HG03175 (cell line): ENCODE results near the gene SLC25A21.

Experiments
- ATAC-seq: cut with Tn5 transposase; IDR thresholded peaks from one replicate; pipeline ENCODE4 v1.9.1; 2021; ENCODE audit warnings: mild to moderate bottlenecking, moderate library complexity; ENCODE audit not compliant: unreplicated experiment

The SLC25A21 gene

DNA sequence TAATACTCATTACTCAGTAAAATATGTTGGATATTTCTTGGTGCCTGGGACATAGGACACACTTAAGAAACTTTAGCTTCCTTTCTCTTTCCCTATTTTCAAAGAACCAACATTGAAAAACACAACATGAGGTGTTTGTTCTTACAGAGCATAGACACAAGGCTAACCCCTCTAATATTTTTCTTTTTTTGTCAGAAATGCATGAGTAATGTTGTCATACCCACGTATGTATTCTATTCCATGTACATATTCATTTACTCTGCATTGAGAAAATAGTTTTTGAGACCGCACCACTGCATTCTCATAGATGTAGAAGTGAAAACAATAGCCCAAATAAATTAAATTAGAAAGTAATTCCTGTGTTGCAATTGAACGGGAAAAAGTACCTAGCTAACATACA is 497.7 kb downstream of the SLC25A21 start:
- no peak for ATAC-seq

DNA sequence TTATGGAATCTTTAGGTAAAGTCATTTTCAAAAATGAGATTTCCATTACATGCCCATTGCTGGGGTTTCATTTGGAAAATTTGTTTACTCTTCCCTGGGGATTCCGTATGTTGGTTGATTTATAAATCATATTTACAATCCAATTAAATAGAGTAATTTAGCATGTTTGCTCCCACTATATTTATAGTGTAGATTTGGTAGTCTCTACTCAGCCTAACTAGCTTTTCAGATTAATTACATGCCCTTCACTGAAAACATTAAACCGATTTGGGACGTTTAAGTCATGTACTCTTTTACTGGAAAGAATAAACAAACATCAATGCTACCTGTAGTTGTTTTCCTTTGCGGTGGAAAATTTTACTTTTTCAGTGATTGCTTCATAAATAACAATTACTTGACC is 500.3 kb downstream of the SLC25A21 start:
- ATAC-seq: no peak

DNA sequence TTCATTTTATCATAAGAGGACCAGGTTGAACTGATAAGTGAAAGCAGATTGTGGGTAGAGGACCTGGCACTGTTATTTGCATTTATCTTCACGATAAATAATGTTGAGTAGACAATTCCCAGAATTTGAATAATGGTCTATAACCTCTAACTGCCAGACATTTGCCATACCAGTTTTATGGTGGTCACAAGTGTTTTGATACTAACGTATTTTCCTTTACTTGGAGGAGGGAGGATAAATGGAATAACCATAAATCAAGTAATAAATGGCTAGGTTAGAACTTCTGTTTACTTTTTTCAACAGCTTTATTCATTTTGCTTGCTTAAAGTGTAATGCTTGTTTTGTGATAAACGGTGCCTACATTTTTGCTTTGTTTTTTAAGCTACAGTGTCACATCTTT is 501.3 kb downstream of the SLC25A21 start:
- no peak for ATAC-seq

DNA sequence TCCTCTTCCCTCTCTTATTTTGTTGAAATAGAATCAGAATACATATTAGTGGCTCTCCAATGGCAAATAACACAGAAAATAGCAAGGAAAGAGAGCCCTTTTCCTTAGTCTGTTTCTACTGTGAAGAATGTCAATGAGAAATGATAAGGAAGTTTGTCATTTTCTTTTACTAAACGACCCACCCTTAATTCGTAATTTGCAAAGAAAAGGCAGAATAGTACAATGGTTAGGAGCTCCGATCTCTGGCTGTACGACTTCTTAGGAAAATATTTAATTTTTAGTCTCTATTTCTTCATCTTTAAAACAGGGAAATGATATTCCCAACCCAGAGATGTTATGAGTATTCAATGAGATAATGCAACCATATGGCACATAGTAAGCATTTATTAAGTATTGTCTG is 504.7 kb downstream of the SLC25A21 start:
- ATAC-seq: no peak

DNA sequence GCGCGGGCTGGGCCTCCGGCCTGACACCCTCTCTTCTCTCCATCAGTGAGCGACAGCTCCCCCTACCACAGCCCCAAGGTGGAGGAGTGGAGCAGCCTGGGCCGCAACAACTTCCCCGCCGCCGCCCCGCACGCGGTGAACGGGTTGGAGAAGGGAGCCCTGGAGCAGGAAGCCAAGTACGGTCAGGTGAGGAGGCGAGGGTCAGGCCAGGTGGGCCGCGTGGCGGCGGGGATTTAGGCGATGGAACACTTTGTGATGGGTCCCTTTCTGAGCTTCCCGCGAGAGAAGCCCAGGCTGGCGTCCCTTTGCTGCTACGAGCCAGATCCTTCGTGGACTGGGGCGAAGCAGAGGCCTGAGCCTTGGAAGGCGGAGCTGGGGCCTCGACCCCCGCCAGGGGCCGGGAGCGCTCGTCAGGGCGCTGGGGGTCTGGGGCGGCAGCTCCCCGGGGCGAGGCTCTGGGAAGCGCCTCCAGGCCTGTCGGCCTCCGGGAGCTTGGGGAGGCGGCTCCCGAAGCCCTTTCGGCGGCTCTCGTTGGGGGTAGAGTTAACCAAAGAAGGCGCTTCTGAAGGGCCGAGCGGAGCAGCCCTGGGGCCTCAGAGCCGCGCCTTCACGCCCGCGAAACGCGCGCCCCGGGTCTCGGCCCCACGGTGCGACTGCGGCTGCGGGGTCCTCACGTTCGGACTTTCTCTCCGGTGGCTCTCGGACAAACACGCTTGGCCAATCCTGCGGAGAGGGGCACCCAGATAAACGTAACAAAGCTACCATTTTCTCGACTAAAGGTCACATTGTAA is 505.8 kb downstream of the SLC25A21 start:
- ATAC-seq: no peak

DNA sequence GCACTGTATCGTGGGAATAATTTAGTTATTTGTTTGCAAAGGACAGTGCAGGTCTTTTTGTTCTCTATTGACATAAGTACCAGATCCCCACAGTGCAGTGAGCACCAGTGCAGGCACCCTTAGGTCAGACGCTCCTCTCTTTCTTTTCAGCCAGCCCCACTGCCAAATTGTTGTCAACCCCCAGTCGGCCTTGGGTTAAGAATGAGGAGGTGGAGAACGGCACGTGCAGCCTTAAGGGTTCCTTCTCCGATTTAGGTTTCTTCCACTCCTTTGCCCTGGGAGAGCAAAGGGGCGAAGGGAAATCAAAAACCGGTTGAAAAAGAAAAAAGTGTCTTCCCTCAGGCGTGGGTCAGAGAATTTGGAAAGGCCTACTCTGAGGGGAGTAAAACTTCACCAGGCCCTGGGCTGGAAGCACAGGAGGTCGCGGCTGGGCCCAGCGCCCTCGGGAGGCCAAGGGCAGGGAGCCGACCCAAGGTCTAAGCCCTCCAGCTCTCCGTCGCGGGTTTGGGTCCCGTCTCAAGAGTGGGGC is 506.5 kb downstream of the SLC25A21 start:
- ATAC-seq: no peak

DNA sequence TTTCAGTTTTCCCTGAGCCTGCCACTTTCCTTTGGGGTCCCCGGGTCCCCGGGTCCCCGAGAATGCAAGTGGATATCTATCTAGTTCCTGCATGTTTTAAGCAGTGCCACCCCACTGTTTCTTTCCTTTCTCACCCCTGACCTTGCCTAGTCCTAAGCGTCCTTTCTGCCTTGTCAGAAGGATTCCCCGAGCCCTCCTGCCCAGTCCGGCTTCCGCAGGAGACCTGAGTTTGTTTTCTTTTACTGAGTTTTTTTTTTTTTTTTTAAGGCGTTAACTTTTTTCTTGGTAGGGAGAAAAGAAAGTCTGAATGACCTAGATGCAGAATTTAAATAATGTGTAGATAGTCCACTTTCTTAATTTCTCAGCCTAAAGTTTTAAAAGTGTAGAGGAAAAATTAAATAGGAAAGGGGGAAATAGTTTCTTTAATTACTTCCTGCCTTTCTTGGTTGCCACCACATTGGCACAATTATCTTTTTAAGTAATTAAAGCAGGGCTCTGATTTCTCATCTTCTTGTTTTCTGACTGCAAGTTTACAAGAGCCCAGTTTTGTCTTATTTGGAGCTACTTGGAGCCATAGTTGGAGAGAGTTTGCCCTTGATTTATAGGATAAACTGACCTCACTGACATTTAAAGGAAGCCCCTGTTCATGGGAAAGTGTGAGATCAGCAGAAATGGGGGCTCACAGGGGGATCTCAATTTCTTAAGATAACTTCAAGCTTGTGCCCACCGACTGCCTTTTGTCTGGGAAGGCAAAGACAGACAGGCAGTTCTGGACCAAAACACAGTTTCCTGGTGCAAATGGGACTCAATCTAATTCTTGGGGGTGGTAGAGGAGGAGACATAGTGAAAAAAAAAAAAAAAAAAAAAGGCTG is 507.8 kb downstream of the SLC25A21 start:
- ATAC-seq: no peak

DNA sequence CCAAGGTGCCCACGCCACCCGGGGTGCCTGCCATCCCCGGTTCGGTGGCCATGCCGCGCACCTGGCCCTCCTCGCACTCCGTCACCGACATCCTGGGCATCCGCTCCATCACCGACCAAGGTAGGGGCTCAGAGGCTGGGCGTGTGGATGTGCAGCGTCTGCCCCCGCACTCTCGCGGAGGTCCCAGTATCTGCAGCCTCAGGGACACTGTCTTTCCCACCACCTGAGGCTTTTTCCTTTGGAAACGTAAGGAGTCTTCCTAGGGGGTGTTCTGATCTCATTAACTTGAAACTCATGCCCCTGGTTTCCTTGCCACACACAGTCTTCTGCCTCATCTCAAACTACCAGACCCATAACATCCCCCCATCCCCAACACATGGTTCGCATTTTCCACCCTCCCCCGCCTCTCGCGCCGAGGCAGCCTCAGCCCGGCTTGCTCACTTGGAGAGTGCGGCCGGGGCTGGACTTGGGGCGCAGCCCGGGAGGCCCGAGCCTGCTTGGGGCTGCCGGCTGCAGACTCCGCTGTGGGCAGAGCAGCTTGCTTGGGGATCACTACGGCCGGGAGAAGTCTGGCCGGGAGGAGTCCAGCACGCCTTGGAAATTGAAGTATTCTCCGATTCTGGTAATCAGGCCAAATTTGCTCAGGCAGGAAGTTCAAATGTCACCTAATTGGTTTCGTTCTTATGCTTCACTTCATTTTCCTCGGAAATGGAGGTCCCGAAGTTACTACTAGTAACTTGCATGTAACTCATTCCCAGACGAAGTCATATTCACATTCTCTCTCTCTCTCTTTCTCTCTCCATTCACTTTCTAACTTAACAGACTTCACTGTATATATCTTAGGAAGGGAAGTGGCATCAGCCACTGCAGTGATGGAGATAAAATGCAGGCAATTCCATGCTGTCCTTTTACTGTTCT is 508.7 kb downstream of the SLC25A21 start:
- ATAC-seq: no peak

DNA sequence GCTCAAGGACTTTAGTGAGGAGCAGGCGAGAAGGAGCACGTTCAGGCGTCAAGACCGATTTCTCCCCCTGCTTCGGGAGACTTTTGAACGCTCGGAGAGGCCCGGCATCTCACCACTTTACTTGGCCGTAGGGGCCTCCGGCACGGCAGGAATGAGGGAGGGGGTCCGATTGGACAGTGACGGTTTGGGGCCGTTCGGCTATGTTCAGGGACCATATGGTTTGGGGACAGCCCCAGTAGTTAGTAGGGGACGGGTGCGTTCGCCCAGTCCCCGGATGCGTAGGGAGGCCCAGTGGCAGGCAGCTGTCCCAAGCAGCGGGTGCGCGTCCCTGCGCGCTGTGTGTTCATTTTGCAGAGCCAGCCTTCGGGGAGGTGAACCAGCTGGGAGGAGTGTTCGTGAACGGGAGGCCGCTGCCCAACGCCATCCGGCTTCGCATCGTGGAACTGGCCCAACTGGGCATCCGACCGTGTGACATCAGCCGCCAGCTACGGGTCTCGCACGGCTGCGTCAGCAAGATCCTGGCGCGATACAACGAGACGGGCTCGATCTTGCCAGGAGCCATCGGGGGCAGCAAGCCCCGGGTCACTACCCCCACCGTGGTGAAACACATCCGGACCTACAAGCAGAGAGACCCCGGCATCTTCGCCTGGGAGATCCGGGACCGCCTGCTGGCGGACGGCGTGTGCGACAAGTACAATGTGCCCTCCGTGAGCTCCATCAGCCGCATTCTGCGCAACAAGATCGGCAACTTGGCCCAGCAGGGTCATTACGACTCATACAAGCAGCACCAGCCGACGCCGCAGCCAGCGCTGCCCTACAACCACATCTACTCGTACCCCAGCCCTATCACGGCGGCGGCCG is 509.6 kb downstream of the SLC25A21 start:
- ATAC-seq: no peak

DNA sequence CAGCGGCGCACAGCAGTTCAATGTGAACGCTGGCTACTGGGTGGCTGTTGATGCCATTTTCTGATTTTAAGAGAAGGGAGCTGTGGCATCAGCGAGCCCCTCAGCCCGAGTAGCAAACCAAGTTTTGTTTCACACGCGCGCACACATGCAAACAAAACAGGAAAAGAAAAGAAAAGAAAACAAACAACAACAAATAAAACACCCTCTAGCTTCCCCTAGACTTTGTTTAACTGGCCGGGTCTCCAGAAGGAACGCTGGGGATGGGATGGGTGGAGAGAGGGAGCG is 510.2 kb downstream of the SLC25A21 start:
- no peak for ATAC-seq

DNA sequence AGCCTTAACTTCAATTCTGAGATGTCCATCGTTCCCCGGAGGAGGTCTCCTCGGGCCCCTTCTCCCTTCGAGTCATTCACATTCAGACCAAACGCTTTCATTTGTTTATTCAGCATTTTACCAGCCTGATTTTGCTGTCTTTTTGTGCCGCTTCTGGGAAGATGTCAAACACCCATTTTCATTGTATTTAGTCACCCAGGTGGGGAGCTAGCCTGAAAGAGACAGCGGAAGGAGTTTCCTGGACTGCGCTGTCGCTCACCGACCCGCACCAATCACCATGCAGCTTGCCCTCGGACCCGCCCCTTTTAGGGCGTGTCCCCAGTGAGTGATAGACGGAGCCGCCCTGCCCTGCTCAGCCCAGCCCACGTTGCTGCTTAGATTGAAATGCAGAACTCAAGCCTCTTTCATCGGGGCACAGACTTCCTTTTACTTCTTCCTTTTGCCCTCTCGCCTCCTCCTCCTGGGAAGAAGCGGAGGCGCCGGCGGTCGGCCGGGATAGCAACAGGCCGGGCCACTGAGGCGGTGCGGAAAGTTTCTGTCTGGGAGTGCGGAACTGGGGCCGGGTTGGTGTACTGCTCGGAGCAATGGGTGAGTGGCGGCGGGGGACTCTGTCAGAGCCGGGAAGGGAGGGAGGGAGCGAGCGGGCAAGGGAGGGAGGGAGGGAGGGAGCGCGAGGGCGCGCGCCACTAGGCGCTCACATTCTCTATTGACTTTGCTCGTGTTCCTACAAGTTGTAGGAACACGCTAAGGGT is 510.7 kb downstream of the SLC25A21 start, which contains the start of gene PAX9:
TSS of gene PAX9 (plus strand) at position 355 of the 752 bp plus-strand sequence. CDS start at position 585, 230 bp downstream.
- peak; percentile 75 for ATAC-seq

DNA sequence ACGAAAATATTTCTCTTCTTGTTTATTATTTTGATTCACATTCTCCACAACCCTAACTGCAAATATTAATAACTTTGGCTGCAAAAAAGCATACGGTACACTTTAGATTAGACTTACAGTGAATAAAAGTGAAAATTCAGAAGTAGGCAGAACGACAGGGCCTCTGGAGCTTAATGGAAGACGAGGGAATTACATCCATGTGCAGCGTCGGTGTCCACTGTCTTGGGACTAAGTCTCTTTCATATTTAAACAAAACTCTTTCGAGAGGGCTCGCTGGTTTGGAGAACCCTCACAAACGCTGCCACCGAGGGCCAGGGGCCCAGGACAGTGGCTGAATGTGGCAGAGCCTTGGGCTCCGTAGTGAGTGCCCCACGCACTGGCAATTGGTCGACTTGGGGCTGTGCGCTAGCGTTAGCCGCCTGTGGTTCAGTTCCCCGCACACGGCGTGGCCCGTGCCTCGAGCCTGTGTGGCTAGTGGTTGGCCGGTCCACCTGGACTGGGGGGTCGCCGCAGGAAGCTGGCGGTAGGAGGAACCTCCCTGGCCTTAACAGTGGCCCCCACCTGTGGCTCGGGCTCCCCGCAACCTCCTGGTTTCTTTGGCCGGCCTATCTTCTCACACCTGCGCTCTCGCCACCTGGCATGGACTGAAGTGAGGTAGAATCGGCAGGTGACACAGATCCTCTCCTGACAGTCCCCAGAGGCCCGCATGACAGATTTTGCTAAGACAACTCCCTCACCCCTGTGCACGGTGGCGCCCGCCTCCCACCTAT is 511.5 kb downstream of the SLC25A21 start:
- ATAC-seq: no peak

DNA sequence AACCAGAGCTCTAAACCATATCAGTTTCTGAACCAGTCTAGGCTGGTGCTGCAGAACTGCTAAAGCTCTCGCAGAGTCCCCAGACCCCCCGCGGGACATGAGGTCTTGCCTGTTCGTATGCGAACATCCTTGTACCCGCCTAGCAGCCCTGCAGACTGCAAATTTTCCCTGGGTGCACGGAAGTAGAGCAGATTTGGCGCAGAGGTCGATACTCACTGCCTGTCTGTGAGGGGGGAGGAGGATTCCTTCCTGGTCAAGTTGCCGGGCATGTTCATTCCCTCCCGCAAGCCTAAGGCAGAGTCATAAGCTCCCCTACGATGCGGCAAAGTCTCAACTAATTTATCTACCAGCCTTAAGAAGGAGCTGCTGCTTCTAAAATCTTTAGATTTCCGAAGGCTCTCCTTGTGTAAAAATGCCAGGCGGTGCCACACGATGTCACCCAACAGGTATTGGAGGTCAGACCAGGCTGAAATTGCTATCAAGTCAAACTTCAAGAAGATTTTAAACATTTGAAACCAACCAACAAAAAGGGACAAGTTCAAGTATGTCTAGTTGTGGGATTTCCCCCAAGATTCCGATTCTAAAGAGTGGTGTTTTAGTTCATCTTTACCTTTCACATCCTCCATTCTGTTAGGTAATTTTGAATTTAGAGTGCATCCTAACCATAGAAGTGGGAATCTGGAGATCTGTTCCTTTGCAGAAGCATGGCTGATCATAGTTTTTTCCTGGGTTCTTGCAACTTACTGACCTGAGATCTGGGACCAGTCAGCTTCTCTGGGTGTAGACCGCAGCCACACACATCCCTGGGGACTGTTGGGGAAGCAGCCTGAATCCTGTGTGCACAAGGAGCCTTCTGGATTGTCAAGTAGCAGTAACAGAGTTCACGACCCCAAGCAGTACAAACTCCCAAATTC is 512.3 kb downstream of the SLC25A21 start:
- ATAC-seq: no peak

DNA sequence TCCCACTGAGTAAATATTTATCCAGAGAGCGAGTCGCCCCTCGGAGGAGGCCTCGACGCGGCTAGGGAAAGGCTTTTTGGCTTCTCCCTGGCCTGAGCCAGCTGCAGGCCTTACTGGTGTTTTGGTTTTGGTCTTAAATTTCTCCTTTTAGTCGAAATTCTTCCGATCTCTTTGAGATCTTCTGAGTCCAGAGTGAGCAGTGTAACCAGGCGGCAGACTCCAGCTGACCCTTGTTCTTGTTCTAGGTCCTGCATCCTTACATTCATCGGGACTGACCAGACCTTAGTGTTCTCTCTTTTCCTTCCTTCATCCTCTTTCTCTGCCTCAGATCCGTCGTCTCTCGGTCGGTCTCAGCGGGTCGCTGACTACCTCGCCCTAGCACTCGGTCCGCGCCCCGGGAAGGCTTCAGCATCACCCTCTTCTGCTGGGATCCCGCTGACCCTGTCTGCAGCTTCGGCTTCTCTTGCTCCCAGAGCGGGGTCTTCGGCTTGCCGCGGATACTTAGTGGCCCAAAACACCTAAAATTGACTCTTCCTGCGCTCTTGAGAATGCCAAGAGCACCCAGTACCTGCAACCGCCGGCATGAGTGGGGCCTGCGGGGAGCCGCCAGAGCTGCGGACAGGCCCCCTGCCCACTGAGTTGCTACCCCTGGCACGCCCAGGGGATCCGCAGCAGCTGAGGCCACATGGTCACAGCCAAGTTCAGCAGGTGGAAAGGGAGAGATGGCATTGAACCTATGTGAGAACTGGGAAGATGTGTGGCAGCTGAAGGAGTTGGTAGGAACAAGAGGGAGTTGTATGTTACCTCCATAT is 513.2 kb downstream of the SLC25A21 start:
- no peak for ATAC-seq

DNA sequence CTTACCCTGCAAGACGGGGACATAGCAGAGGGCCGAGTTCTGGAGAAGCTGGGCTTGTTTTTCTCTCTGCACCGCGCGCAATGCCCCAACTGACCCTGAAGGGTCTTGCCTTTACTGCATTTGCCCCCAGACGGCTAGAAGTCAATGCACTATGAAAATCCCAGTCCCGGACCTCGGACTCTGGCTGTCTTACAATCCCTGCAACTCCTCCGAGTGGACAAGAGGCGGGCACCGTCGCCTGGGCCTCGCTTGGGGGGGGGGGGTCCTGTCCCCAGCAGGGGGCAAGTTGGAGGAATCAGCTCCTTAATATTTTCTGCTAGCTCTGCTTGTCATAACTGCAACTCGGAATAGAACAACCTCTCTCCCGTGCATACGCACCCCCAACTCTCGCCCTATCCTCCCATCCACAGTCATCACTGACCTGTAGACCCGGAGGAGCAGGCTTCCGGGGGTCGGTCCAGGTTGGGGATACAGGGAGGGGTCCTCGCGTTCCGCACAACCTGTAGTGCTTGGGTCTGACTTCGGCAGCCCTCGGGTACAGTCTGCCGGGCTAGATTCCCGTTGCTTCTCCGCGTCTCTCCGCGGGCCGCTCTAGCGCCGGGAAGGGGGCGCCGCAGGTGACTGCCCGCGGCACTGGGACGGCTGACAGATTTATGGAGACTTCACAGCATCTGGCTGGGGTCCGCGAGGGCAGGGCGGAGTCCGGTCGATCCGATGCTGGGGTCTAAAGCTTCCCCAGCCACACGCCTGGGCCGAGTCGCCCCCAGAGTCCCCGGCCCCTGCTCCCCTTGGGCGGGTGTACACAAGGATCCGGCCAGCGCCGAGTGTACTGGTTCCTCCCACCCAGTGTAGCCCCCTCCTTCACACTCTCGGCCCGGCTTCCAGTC is 514.0 kb downstream of the SLC25A21 start:
- ATAC-seq: no peak
